IPS DF 19.7 (cell line): ENCODE data around the gene DDX56.
"Not testable (repeated sequence)": the region's sequence is repeated elsewhere in the genome, so short reads cannot be mapped to it uniquely, and the experiment has no call there.

ENCODE experiments used
- DNase-seq: peaks from one replicate; pipeline ENCODE4 v3.0.0-alpha.2; 2013; ENCODE audit warnings: low read depth, low spot score

Gene DDX56

DNA sequence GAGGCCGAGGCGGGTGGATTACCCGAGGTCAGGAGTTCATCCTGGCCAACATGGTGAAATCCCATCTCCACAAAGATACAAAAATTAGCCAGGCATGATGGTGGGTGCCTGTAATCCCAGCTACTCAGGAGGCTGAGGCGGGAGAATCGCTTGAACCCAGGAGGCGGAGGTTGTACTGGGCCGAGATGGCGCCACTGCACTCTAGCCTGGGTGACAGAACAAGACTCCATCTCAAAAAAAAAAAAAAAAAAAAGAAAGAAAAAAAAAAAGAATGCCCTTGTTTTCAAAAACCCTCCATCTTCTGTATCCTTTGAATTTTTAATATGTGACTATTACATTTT, 11.1 kb downstream of the DDX56 start:
- DNase-seq, result not testable (repeated sequence)

DNA sequence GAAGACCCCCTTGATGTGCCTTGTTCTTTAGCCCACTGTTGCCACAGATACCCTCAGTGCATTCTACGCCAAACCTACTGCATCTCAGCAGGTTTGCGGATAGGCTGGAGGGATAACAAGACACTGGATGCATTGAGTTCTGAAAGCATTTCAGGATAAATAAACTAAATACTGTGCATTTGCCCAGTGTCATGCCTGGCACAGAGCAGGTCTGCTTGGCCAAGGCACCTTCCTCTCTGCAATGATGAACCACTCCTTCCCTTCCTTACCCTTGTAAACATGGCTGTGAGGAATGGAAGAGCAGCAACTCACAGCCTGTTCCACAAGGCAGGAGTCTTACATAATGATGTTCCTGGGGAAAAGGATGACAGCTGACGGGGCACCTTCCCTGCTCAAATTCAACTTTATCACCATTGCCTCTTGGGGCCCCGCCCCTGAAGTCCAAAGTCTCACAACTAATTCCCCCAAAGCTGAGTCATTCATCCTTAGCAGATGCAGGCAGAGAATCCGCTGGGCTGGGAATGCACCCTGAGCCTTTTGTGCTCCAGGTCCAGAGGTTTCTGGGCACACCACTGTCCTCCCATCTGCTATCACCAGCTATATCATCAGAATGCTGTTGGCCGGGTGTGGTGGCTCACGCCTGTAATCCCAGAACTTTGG, 11.6 kb downstream of the DDX56 start:
- DNase-seq, result no peak

DNA sequence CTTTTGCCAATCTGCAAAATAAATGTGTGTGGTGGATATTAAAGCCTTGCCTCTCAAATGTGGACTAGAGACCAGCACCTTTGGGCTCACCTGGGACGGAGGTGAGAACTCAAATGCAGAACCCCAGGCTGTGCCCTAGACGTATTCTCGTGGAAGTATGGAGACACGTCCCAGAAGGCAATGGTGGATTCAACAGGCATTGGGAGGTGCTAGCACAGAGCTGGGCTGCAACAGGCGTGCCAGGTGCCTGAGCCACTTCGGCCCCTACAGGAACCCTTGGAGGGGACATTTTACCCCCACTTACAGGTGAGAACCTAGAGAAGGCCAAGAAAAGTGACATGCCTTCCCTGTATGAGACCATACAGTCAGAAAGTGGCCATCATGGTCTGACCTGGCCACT, 12.2 kb downstream of the DDX56 start:
- no peak for DNase-seq

DNA sequence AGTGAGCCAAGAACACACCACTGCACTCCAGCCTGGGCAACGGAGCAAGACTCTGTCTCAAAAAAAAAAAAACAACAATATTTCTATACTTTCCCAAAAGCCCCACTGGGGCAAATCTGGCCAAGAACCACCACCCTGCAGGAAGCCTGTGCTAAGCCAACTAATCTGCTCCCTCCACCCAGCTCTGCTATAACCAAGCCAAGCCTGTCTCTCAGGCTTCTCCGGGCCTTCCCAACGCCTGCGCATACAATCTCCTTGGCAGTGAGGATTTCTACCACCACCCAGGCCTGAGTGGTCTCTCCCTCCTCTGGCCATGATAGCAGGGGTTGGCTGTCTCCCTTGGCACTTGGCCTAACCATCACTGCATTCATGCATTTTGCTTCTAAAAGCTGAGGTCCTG, 14.2 kb downstream of the DDX56 start:
- no peak for DNase-seq

DNA sequence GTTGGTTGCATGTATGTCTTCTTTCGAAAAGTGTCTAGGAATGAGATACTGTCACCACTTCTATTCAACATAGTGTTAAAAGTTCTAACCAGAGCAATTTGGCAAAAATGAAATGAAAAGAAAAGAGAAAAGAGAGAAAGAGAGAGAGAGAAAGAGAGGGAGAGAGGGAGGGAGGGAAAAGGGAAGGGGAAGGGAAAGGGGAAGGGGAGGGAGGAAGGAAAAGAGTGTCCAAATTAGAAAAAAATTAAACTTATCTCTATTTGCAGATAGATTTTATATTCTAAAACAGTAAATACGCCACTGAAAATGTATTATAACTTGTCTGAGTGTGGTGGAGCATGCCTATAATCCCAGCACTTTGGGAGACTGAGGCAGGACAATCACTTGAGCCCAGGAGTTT, 16.2 kb downstream of the DDX56 start:
- DNase-seq, result no peak

DNA sequence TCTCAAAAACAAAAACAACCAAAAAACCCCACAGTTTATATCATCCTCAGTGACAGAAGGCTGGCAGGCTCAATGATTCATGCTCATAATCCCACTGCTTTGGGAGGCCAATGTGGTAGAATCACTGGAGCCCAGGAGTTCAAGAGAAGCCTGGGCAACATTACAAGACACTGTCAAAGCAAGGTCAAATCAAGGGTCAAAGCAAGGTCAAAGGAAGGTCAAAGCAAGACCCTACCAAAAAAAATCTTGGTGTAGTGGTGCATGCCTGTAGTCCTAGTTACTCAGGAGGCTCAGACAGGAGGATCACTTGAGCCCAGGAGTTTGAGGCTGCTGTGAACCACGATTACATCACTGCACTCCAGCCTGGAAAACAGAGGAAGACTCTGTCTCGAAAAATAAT, 18.4 kb downstream of the DDX56 start:
- no peak for DNase-seq

DNA sequence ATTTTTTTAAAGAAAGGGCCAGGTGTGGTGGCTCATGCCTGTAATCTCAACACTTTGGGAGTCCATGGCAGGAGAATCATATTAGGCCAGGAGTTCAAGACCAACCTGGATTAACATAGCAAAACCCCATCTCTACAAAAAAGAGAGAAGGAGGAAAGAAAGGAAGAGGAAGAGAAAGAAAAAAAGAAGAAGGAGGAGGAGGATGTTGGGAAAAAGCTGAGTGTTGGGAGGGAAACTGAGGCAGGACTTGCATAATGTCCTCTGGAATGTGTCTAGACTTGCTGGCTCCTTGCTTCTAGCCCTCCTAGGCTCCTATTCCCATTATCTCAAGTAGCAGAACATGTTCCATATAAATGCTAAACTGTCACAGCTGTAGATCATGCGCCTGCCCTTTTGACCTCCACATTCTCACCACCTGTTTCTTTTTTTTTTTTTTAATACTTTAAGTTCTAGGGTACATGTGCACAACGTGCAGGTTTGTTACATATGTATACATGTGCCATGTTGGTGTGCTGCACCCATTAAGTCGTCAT, 21.2 kb downstream of the DDX56 start:
- not testable (repeated sequence) for DNase-seq

DNA sequence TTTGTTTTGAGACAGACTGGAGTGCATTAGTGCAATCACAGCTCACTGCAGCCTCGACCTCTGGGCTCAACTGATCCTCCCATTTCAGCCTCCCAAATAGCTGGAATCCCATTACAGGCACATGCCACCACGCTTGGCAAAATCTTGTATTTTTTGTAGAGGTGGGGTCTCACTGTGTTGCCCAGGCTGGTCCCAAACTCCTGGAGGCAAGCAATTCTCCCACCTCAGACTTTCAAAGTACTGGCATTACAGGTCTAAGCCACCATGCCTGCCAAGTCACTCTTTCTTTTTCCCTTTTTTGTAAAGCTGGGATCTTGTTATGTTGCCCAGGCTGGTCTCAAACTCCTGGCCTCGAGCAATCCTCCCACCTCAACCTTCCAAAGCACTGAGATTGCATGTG, 24.3 kb downstream of the DDX56 start:
- no peak for DNase-seq

DNA sequence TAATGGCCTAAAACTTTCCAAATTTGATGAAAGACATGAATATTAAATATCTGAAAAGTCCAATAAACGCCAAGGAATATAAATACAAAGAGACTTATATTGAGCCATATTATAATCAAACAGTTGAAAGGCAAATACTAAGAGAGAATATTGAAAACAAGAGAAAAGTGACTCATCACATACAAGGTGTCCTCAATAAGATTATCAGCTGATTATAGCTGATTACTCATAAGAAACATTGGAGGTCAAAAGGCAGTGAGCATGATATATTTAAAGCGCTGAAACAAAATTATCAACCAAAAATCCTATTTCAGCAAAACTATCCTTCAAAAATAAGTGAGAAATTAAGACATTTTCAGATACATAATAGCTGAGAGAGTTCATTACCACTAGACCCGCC, 24.8 kb downstream of the DDX56 start:
- no peak for DNase-seq

DNA sequence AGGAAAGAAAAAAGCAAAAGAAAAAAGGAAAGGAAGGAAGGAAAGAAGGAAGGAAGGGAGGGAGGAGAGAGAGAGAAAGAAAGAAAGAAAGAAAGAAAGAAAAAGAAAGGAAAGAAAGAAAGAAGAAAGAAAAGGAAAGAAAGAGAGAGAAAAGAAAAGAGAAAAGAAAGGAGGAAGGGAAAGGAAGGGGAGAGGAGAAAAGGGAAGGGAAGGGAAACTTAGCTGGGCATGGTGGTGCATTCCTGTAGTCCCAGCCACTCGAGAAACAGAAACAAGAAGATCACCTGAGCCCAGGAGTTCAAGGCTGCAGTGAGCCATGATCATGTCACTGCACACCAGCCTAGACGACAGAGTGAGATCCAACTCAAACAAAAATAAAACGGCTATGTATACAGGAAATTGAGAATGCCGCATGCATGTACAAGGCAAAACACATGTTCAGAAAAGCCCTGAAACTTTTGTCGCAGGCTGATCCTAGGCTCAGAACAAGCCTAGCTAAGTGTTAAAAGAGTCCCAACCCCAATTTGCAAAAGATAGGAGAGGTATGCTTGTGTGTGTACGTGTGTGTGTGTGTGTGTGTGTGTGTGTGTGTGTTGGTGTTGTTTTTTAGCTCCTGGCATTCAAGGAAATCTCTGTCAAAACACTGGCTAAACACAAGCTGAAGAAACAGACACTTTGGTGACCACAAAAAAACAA, 26.0 kb downstream of the DDX56 start:
- DNase-seq, result no peak

DNA sequence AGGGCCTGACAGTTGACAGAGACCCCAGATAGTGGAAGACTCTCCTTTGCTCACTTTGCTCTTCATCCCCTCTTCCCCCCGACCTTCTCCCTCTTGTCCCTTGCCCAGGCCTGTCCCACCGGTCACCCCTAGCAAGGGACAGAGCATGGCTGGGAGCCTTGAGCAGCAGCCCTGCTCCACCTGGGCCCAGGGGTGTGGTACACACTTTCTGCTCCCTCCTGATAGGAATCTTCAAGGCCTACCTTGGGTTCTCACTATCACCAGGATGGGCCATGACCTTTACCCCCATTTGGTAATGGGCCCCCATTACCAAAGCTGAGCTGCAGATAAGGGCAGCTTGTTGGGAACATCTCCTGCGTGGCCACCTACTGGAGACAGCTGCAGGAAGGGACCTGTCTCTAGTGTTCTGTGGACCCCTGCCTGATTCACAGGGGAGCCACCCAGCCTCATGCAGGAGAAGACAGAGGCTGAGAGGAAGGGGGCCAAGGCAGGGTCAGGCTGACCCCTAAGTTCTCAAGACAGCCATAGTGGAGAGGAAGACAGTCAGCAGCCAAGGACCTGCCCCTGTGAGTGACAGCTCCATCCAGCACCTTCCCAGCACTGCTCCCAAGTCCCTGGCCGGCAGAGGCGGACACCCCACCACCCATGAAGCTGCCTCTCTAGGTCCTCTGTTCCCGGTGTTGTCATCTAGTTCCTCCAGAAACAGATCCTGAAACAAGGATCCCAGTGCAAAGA, 31.7 kb downstream of the DDX56 start:
- no peak for DNase-seq

DNA sequence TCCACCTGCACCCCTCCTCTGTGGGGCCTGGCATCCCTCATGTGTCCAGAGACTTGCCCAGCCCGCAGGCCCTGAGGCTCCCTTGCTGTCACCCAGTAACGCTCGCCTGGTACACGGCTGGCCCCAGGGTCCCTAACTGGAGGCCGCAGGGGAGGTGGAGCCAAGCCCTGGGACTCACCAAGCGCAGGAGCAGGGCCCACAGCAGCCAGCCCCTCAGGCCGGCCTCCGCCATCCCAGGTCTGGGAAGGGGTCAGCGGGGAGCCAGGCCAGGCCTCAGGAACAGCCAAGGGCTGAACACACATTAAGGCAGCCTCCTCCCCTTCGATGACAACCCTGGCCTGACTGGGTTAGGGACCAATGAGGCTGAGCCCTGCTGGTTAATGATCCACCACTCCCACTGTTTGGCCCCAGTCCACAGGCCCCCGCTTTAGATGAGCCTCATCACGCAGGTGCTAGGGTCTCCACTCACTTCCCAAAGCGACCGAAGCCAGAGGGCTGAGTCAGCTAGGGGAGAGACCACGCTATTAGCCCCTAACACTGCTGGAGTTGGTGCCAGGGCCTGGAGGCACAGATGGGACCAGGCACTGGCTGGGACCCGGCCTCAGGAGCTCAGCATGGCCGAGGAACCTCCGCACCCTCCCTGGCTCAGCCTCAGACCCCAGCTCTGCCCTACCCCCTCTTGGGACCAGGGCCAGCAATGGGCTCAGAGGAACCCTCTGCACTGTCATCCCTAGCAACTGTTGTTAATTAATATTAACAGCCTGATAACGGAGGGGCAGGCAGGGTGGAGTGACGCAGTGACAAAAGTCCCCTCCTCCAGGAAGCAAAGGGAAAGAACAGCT, 32.5 kb downstream of the DDX56 start, which contains the start of gene NPC1L1:
NPC1L1 (minus strand) TSS at position 303 of the 842 bp plus-strand sequence; CDS start at position 232, 71 bp downstream.
- DNase-seq, result no peak

DNA sequence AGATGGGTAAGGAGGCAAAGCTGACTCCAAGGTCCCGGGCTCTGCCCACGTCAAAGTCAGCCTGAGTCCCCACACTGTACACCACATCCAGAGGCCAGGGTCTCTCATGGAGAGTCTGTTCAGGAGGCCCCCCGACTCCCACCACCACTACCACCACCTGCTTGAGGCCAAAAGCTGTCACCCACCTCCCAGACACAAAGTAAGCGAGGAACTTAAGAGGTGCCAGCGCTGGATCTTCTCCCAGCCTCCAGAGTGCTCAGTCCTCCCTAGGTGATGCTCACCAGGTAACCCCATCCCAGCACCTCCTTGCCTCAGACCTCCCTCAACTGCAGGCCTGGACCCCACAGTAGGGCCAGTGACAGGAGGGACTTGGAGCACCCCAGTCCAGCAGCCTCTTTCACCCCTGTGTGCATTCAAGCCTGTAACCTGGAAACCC, 33.1 kb downstream of the DDX56 start:
- DNase-seq, result no peak

DNA sequence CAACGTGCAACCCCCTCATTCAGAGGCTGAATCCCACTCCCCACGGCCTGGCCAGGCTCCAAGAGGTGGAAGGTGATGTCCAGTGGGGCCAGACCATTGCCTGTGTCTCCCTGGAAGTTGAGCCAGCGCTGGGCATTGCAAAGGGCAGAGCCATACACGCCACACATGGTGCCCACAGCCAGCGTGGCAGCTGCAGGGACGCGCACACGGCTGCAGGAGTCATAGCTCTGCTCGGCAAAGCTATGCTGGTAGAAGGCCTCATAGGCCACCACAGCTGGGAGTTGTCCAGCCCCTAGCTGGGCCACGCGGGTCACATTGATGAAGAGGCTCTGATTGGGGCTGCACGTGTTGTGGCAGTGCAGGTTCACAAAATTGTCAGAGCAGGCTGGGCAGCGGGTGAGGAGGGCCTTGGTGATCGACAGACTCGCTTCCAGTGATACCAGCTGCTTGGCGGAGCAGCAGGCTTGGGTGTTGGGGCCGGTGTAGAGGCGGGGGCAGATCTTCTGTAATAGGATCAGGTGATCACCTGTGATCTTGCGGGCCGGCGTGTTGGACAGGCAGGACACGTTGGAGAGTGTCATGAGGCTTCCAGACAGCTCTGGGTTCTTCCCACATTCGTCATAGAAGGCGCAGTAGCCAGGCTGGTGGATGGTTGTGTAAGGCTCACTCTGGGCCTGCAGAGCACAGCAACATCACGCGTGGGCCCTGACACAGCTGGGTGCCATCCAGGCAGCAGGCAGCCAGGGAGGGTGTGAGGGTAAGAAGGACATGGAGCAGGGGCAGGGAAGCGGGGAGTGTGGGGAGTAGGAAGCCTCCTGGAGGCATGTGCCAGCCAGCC, 33.8 kb downstream of the DDX56 start:
- no peak for DNase-seq

DNA sequence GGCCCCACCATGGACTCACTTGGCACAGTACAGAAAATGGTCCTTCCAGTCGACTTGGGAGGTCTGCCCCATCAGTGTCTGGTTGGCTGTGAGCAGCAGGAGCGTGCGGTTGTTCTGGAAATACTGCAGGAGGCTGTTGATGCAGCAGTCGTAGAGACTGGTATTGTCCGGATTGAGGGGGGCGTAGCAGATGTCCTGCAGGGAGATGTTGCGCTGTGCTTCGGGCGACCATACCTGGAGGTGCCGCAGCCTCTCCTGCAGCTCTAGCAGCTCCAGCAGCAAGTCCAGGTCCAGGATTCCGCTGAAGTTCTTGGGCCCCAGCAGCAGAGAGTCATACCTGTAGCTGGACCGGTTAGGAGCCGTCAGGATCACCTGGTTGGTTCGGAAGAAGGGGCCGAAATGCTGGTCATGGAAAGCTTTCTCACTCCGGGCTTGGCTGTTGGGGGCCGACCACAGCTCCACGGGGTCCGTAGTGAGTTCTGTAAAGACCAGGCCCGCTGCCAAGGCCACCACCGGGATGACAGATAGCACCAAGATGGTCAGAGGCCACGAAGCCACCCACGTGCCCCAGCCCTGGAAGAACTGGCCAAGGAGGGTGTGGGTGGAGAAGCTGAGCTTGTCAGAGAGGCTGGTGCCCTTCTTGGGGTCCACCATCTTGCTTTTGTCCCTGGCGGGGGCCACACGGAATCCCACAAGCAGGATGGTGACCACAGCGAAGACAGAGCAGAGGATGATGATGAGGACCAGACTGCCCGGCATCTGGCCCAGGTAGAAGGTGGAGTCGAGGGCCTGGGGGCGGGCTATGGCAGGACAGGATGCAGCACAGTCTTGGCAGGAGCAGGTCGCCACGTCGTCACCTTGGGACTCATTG, 34.7 kb downstream of the DDX56 start:
- no peak for DNase-seq

DNA sequence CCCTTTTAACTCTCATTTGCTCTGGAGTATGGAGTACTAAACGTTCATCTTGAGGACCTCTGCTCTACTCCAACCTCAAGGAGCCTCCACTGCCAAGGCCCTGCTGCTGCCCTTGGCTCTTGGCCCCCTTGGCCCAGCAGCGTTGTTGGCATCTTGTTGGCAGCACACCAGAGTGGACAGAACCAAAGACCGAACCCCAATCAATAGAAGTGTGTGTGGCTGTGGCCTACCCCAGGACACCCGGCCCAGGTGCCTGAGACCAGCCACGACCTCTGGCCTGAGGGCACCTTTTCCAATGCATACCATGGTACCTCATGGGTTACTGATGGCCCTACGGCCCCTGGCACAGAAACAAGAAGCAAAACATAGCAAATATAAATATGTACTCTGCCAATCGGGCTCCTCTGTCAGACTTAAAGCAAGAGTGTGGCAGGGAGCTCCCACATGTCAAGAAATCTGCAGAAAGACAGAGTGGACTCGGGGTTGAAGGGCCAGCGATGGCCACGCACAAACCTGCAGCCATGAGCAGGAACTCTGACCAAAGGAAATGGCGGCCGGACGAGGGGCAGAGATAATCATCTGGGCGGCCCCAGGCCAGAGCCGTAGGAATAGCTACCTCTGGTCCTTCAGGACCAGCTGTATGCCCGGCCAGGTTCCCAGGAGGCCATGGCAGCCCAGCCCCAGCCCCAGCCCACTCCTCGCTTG, 35.5 kb downstream of the DDX56 start:
- DNase-seq, result no peak

DNA sequence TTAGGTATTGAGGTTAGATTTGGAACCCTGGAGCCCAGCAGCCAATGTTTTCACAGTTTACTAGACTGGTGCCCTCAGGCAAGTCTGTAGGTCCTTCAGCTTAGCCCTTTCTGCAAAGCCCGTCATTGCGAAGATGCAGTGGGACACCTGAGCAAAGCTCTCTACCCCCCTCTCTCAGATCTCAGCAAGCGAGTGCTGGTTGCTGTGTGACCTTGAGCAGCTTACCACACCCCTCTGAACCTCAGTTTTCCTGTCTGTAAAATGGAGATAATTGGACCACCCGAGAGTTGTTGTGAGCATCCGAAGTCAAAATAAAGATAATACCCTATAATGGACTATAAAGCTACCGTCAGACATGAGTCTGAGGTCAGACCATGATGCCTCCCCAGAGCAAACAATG, 36.3 kb downstream of the DDX56 start:
- DNase-seq, result no peak

DNA sequence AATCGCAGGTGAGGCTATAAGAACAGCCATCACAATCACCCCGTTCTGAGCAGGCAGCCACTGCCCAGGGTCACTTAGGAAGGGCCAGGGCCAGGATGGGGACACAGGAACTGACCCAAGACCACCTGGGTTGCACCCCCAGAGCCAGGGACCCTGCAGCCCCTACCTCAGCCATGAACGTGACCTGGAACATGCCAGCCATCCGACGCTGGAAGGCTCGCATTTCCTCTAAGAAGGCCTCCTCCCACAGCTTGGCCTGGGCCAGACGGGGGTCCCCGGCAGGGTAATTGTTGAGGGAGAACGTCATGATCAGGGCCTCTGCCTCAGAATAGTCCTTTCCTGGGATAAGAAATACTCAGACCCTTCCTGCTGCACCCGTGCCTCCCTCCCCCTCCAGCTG, 37.6 kb downstream of the DDX56 start:
- no peak for DNase-seq
